ENCODE measurements around the gene ANKS1A. TPM values are rescaled to one million over a fixed set of nuclear protein-coding genes. Genes with fewer than 3 reads are reported as not detected.

Gene ANKS1A
- total RNA-seq, 6 experiments from 2014 or later = 6.7 to 17.4 (median 10.5) TPM

DNA sequence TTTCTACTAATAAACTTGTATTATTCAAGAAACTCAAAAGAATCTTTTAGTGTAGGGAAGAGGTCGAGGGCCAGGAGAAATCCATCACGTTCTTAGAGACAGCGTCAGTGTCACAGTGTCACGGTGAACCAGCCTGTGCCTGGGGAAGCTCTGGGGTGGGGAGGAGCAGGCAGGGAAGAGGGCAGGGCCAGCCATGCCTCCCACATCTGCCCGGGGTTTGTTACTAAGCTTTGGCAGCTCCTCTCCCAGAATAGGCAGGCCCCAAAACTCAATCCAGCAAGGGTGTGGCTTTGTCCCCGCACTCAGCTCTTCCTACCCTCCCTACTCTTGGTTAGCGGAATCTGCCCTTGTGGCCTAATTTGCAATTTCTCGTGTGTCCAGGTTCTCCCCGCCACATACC lies 179.2 kb downstream of the ANKS1A start:
- H3K27me3 ChIP-seq = no peaks in the 10 kb centered on the region

GRCh38 chr6:35068644-35069043 lies 179.6 kb downstream of the ANKS1A start:
- Histone ChIP-seq H3K4me1 (no peaks in the 10 kb centered on the region), H3K4me3 (no peak overlapping the region), H3K9me3 (no peaks in the 10 kb centered on the region), H3K27ac (no peak overlapping the region), H3K27me3 (no peaks in the 10 kb centered on the region), H3K36me3 (peaks cover 0 to 5% (median 4%) of the 10 kb centered on the region in 4 donors)
- 73% methylated on average over 2 of the region's 7 CpGs for WGBS (ENCODE audit: insufficient coverage, low coverage, low lambda C conversion rate, missing lambda C conversion rate)
- TF ChIP-seq CTCF (IDR thresholded peaks at IDR 0.05) = no peak
- TF ChIP-seq POLR2A (IDR thresholded peaks at IDR 0.05) = no peak
- no peak for ATAC-seq
- intact Hi-C loops (cut with DNase I) = no loop called here
- DNase-seq = no peak

More for the DNA sequence above, 179.2 kb downstream of the ANKS1A start:
- DNase-seq (no peak), ATAC-seq (no peak)
- Histone ChIP-seq H3K9me3 (no peaks in the 10 kb centered on the region), H3K4me3 (no peak overlapping the region), H3K4me1 (no peaks in the 10 kb centered on the region), H3K27ac (no peak overlapping the region), H3K36me3 (peaks cover 0 to 5% (median 4%) of the 10 kb centered on the region in 4 donors)
- TF ChIP-seq POLR2A (IDR thresholded peaks at IDR 0.05) = no peak
- TF ChIP-seq CTCF (IDR thresholded peaks at IDR 0.05) = no peak
- WGBS (ENCODE audit: insufficient coverage, low coverage, low lambda C conversion rate, missing lambda C conversion rate) = 75% methylated on average over 2 of the region's 9 CpGs
- intact Hi-C loops (cut with DNase I) = no loop called here

DNA sequence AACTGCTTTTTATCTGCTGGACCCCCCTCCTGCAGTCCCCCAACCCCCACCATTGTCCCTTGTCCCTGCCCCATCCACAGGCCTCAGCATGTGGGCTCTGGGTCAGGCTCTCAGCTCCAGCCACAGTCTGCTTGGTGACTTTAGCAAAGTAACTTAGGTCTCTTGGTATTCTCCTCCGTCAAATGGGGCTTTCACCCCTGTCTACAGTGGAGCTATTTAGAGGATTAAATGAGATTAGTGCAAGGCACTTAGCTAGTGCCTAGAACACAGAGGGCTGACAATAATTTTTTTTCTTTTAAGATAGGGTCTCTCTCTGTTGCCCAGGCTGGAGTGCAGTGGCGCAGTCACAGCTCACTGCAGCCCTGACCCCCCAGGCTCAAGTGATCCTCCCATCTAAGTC lies 180.2 kb downstream of the ANKS1A start:
- ATAC-seq (no peak), DNase-seq (no peak)
- H3K27me3 ChIP-seq = no peaks in the 10 kb centered on the region
- 93% methylated on average over 2 of the region's 2 CpGs for WGBS (ENCODE audit: insufficient coverage, low coverage, low lambda C conversion rate, missing lambda C conversion rate)
- H3K36me3 ChIP-seq = peaks cover 0 to 5% (median 4%) of the 10 kb centered on the region in 4 donors
- H3K9me3 ChIP-seq = no peaks in the 10 kb centered on the region
- H3K4me3 ChIP-seq = no peak overlapping the region
- intact Hi-C loops (cut with DNase I) = no loop called here
- H3K27ac ChIP-seq = no peak overlapping the region
- TF ChIP-seq CTCF (IDR thresholded peaks at IDR 0.05) = no peak
- TF ChIP-seq POLR2A (IDR thresholded peaks at IDR 0.05) = no peak
- no peaks in the 10 kb centered on the region for H3K4me1 ChIP-seq

- H3K27ac ChIP-seq = no peak overlapping the region
- TF ChIP-seq POLR2A (IDR thresholded peaks at IDR 0.05) = no peak
- TF ChIP-seq CTCF (IDR thresholded peaks at IDR 0.05) = no peak
These were observed 181.1 kb downstream of the ANKS1A start for GRCh38 chr6:35070111-35070510.

More at GRCh38 chr6:35070111-35070510, 181.1 kb downstream of the ANKS1A start:
- intact Hi-C loops (cut with DNase I) = no loop called here
- H3K4me3 ChIP-seq = no peak overlapping the region
- 86% methylated on average over 1 of the region's 2 CpGs for WGBS (ENCODE audit: insufficient coverage, low coverage, low lambda C conversion rate, missing lambda C conversion rate)
- H3K36me3 ChIP-seq = peaks cover 0 to 5% (median 3%) of the 10 kb centered on the region in 4 donors
- no peaks in the 10 kb centered on the region for H3K9me3 ChIP-seq
- no peak for DNase-seq
- no peaks in the 10 kb centered on the region for H3K27me3 ChIP-seq
- no peaks in the 10 kb centered on the region for H3K4me1 ChIP-seq
- ATAC-seq = no peak

Measured in right lobe of liver (tissue), 6 donors.